ENCODE data around the gene GBGT1.
"Not testable (repeated sequence)": the region's sequence is repeated elsewhere in the genome, so short reads cannot be mapped to it uniquely, and the experiment has no call there.

GBGT1 gene

DNA sequence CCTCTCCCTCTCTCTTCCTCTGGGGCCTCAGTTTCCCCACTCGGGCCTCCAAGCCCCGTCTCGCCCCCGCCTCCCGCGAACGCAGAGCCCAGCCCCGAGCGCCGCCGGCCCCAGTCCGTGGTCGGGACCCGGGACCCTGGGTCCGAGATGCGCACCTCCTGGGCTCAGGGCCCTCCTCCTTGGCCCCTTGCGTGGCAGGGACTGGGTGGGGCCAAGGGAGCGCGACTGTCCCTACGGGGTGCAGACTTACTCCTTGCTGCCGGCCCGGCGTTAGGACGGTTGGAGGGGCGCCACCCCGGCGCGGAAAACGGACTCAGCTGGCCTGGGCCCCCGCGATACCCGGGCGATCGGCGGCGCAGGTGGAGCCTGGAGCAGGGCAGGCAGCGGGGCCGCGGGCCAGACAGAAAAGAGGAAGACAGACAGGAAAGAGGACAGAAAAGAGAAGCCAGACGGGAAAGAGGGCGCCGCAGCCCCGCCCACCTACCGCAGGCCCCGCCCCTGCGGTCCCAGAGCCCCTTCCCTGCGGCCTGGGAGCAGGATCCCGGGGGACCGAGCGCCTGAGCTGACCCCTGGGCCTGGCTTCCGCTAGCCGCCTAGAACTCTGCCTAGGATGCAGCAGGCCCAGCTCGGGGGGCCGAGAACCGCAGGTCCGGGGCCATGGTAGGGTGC, at the start of gene GBGT1:
Gene GBGT1, minus strand, starts transcription at position 411 of the 669 bp plus-strand sequence. CDS start 1,502 bp downstream, outside the sequence.
- Histone ChIP-seq H3K4me2 (ENCODE audit: low read length) (peak within 1 kb of the TSS; percentile 94), H3K4me3 (ENCODE audit: low read length) (peak within 1 kb of the TSS; percentile 83), H3K4me1 (ENCODE audit: low read length) (peaks cover 12% of the 10 kb centered on the region; the same call in 1 of the 2 replicates), H3K36me3 (replicated peaks; ENCODE audit: low read depth, low read length) (no peaks in the 10 kb centered on the region), H3K79me2 (ENCODE audit: low read length) (no peaks in the 10 kb centered on the region), H4K20me1 (ENCODE audit: insufficient read depth, low read length) (no peaks in the 10 kb centered on the region), H2AFZ (ENCODE audit: low read depth, low read length) (peak within 1 kb of the TSS; percentile 55; the same call in 1 of the 2 replicates), H3K9ac (ENCODE audit: low read length) (peak within 1 kb of the TSS; percentile 58), H3K9me3 (ENCODE audit: insufficient read depth, low read length) (no peaks in the 10 kb centered on the region), H3K27me3 (ENCODE audit: low read depth, low read length) (0 out of 2 replicates have a peak, but pooled peaks cover 5% of the 10 kb centered on the region), H3K27ac (ENCODE audit: low read length) (no peak within 1 kb of the TSS)
- TF ChIP-seq, protein P1, sequence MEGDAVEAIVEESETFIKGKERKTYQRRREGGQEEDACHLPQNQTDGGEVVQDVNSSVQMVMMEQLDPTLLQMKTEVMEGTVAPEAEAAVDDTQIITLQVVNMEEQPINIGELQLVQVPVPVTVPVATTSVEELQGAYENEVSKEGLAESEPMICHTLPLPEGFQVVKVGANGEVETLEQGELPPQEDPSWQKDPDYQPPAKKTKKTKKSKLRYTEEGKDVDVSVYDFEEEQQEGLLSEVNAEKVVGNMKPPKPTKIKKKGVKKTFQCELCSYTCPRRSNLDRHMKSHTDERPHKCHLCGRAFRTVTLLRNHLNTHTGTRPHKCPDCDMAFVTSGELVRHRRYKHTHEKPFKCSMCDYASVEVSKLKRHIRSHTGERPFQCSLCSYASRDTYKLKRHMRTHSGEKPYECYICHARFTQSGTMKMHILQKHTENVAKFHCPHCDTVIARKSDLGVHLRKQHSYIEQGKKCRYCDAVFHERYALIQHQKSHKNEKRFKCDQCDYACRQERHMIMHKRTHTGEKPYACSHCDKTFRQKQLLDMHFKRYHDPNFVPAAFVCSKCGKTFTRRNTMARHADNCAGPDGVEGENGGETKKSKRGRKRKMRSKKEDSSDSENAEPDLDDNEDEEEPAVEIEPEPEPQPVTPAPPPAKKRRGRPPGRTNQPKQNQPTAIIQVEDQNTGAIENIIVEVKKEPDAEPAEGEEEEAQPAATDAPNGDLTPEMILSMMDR (IDR thresholded peaks at IDR 0.05; ENCODE audit: low read depth, low read length), result 0 out of 2 replicates have a peak, but pooled peaks have one; percentile 6
- no peak for TF ChIP-seq EZH2phosphoT487 (IDR thresholded peaks at IDR 0.05; ENCODE audit: low read depth)

DNA sequence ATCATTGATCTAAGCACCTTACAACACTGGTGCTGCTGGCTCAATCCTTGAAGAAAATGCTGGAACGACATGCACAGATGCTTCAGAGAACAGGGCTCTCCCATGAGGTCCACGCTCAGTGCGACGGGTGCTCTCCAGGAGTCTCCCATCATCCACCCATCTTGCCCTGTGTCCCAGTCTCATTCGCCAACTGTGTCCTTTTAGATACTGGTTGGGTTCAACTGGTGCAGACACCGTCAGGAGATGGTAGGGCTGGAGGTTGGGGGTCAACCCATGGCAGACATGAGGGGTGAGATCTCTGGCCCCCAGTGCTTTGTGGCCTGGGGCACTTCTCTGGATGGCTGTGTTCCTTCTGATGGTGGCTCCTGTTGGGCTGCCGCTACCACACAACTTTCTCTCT, 46.9 kb upstream of the GBGT1 start:
- Histone ChIP-seq H2AFZ (ENCODE audit: low read depth, low read length) (no peak overlapping the region), H3K27ac (ENCODE audit: low read length) (no peak overlapping the region), H3K4me3 (ENCODE audit: low read length) (no peak overlapping the region), H3K4me1 (ENCODE audit: low read length) (no peaks in the 10 kb centered on the region), H3K36me3 (replicated peaks; ENCODE audit: low read depth, low read length) (no peaks in the 10 kb centered on the region), H3K79me2 (ENCODE audit: low read length) (no peaks in the 10 kb centered on the region), H3K4me2 (ENCODE audit: low read length) (no peak overlapping the region), H3K9me3 (ENCODE audit: insufficient read depth, low read length) (no peaks in the 10 kb centered on the region), H4K20me1 (ENCODE audit: insufficient read depth, low read length) (no peaks in the 10 kb centered on the region), H3K27me3 (ENCODE audit: low read depth, low read length) (peaks cover 13% of the 10 kb centered on the region), H3K9ac (ENCODE audit: low read length) (no peak overlapping the region)
- TF ChIP-seq EZH2phosphoT487 (IDR thresholded peaks at IDR 0.05; ENCODE audit: low read depth), result no peak
- TF ChIP-seq, protein P1 (IDR thresholded peaks at IDR 0.05; ENCODE audit: low read depth, low read length), result no peak

DNA sequence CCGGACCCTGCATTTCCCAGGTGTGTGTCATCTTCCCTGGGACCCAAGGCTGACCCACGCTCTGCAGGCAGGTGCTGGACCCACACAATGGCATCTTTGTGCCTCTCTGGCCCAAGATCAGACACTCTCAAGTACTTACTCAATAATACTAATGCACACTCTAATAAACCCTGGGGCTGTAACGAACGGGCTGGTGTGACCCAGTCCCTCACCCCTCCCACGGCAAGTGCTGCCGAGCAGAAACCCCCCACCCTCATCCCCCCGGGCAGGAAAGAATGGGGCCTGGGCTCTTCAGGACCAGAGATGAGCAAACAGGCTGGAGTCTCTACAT, 46.5 kb upstream of the GBGT1 start:
- Histone ChIP-seq H3K27me3 (ENCODE audit: low read depth, low read length) (peaks cover 10% of the 10 kb centered on the region), H3K27ac (ENCODE audit: low read length) (no peak overlapping the region), H3K36me3 (replicated peaks; ENCODE audit: low read depth, low read length) (no peaks in the 10 kb centered on the region), H3K4me1 (ENCODE audit: low read length) (no peaks in the 10 kb centered on the region), H2AFZ (ENCODE audit: low read depth, low read length) (no peak overlapping the region), H3K79me2 (ENCODE audit: low read length) (no peaks in the 10 kb centered on the region), H3K4me2 (ENCODE audit: low read length) (no peak overlapping the region), H3K9ac (ENCODE audit: low read length) (no peak overlapping the region), H4K20me1 (ENCODE audit: insufficient read depth, low read length) (no peaks in the 10 kb centered on the region), H3K9me3 (ENCODE audit: insufficient read depth, low read length) (no peaks in the 10 kb centered on the region), H3K4me3 (ENCODE audit: low read length) (no peak overlapping the region)
- no peak for TF ChIP-seq EZH2phosphoT487 (IDR thresholded peaks at IDR 0.05; ENCODE audit: low read depth)
- TF ChIP-seq, protein P1 (IDR thresholded peaks at IDR 0.05; ENCODE audit: low read depth, low read length), result no peak

DNA sequence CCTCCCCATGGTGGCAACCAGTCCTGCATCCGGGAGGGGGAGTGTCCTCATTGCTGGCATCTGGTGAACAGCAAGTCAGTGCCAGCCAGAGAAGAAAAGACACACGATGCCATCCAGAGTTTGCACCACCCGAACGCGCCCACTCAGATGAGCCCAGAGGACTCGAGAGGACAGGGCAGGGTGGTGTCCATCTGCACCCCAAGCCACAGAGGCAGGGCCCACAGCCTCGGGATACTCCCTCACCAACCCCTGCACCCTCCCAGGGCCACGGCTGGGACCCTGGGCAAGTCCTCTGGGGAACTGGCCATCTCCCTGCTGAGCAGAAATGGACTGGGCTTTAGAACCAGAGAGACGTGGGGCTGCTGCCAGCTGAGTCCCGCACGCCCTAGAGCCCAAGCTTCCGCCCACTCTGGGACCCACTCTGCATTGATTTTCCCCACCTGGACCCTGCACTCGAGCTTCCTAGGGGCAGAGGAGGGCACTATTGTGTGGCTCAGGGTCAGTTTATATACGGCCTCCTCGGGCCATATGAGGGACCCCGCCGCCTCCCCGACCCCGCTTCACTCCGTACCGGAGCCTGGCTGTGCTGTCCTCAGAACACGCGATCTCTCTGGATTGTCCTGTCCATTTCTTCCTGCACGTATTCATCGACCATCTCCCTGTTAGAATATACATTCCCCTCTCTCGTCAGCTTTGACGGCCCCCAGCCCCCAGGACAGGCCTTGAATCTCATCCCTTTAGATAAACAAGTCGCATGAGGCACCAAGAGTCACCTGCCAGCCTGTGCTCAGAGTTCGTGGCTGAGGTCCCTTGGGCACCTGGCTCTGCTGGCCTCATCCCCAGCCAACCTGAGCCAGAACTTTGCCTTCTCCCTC, 45.9 kb upstream of the GBGT1 start:
- not testable (repeated sequence) for H3K4me2 ChIP-seq (ENCODE audit: low read length); H3K36me3 ChIP-seq (replicated peaks; ENCODE audit: low read depth, low read length); H3K27ac ChIP-seq (ENCODE audit: low read length); H3K27me3 ChIP-seq (ENCODE audit: low read depth, low read length); H3K4me1 ChIP-seq (ENCODE audit: low read length); H4K20me1 ChIP-seq (ENCODE audit: insufficient read depth, low read length); H2AFZ ChIP-seq (ENCODE audit: low read depth, low read length); H3K9me3 ChIP-seq (ENCODE audit: insufficient read depth, low read length); H3K4me3 ChIP-seq (ENCODE audit: low read length); H3K9ac ChIP-seq (ENCODE audit: low read length); H3K79me2 ChIP-seq (ENCODE audit: low read length)

DNA sequence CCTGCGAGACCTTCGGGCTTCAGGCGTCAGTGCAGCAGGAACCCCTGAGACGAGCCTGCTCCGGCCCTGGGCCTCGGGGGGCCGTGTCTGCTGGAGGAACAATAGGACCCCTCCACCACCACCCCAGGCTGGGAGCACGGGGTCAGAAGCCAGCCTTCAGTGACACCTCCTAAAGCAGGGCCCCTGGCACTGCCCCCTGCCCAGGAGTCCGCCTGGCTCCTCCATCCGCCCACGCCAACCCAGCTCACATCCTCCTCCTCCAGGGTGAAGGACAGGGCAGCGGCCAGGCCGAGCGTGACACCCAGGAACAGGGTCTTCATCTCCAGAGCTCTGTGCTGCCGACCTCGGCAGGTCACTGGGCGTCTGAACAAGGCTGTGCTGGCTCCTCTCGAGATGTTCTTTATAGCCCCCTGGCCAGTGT, 45.2 kb upstream of the GBGT1 start, which contains the start of gene OBP2B:
Gene OBP2B, minus strand, starts transcription at position 371 of the 421 bp plus-strand sequence. Its CDS starts 51 bp downstream, at position 320.
- H3K27ac ChIP-seq (ENCODE audit: low read length); H3K4me3 ChIP-seq (ENCODE audit: low read length); H3K79me2 ChIP-seq (ENCODE audit: low read length); H3K9ac ChIP-seq (ENCODE audit: low read length); H3K9me3 ChIP-seq (ENCODE audit: insufficient read depth, low read length); H4K20me1 ChIP-seq (ENCODE audit: insufficient read depth, low read length); H3K4me1 ChIP-seq (ENCODE audit: low read length); H3K27me3 ChIP-seq (ENCODE audit: low read depth, low read length); H3K4me2 ChIP-seq (ENCODE audit: low read length); H2AFZ ChIP-seq (ENCODE audit: low read depth, low read length); H3K36me3 ChIP-seq (replicated peaks; ENCODE audit: low read depth, low read length): not testable (repeated sequence)

DNA sequence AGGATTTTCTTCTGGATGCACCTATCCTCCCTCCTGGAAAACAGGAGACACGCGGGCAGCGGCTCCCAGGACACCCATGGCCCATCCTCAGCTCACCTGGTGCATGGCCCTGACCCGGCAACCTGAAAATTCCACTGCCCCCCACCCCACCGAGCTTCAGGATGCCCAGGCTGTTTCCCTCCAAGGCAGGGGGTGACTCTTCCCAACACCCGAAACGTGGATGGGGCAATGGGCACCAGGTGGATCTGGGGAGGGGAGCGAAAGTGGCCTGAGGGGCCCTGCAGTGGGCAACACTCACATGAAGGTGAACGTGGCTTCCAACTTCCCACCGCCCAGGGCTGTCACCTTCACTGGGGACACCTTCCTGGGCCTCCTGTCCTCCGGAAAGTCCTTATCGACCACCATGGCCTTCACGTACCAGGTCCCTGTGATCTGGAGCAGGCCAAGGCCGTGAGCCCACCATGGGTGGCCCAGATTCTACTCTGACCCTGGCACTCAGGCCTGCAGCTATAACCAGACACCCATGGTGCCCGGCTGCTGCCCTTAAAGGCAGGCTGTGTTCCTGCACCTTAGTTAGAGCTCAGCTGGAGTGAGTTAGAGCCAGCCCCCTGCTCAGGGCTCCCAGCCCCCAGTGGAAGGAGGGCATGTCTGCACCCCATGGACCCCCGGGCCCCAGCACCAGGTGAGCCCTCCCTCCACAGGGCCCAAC, 44.6 kb upstream of the GBGT1 start:
- H3K4me1 ChIP-seq (ENCODE audit: low read length); H3K27ac ChIP-seq (ENCODE audit: low read length); H3K4me3 ChIP-seq (ENCODE audit: low read length); H2AFZ ChIP-seq (ENCODE audit: low read depth, low read length); H4K20me1 ChIP-seq (ENCODE audit: insufficient read depth, low read length); H3K4me2 ChIP-seq (ENCODE audit: low read length); H3K9ac ChIP-seq (ENCODE audit: low read length); H3K9me3 ChIP-seq (ENCODE audit: insufficient read depth, low read length); H3K79me2 ChIP-seq (ENCODE audit: low read length); H3K36me3 ChIP-seq (replicated peaks; ENCODE audit: low read depth, low read length); H3K27me3 ChIP-seq (ENCODE audit: low read depth, low read length): not testable (repeated sequence)
